ENCODE results near the gene MSI2. TPM values are rescaled to one million over a fixed set of nuclear protein-coding genes. Genes with fewer than 3 reads are reported as not detected.

Gene MSI2
- total and polyA plus RNA-seq, 4 donors: 9.4 to 64.0 (median 30.4) TPM

- Histone ChIP-seq H3K9ac (ENCODE audit: insufficient read depth in 1 of 2, low read length in 2 of 2) (no peak overlapping the region), H3K9me3 (ENCODE audit: control insufficient read depth in 4 of 4, insufficient read depth in 3 of 4, low read length in 3 of 4) (no peaks in the 10 kb centered on the region), H3K4me3 (no peak overlapping the region), H3K27ac (ENCODE audit: low read depth in 1 of 2, low read length in 1 of 2) (no peak overlapping the region), H3K4me1 (ENCODE audit: control insufficient read depth in 5 of 5, insufficient read depth in 5 of 5, low read length in 5 of 5) (peaks cover 0 to 13% (median 1%) of the 10 kb centered on the region in 5 donors), H3K27me3 (ENCODE audit: control insufficient read depth in 3 of 3, insufficient read depth in 3 of 3, low read length in 2 of 3) (no peaks in the 10 kb centered on the region), H3K36me3 (ENCODE audit: control insufficient read depth in 4 of 4, insufficient read depth in 4 of 4, low read length in 4 of 4) (peaks cover 0 to 4% (median 0%) of the 10 kb centered on the region in 4 donors)
- ATAC-seq (ENCODE audit: insufficient read depth, low FRiP score) (no peak), DNase-seq (no peak)
- TF ChIP-seq, protein P1, sequence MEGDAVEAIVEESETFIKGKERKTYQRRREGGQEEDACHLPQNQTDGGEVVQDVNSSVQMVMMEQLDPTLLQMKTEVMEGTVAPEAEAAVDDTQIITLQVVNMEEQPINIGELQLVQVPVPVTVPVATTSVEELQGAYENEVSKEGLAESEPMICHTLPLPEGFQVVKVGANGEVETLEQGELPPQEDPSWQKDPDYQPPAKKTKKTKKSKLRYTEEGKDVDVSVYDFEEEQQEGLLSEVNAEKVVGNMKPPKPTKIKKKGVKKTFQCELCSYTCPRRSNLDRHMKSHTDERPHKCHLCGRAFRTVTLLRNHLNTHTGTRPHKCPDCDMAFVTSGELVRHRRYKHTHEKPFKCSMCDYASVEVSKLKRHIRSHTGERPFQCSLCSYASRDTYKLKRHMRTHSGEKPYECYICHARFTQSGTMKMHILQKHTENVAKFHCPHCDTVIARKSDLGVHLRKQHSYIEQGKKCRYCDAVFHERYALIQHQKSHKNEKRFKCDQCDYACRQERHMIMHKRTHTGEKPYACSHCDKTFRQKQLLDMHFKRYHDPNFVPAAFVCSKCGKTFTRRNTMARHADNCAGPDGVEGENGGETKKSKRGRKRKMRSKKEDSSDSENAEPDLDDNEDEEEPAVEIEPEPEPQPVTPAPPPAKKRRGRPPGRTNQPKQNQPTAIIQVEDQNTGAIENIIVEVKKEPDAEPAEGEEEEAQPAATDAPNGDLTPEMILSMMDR (IDR thresholded peaks at IDR 0.05; ENCODE audit: control extremely low read depth, extremely low read depth): no peak
- WGBS, 2 donors: 90 to 96% methylated on average over 4 of the region's 4 CpGs
Measured at GRCh38 chr17:57672971-57673370, 416.6 kb downstream of the MSI2 start.

- WGBS, 2 donors: 94 to 98% methylated on average over 21 to 22 of the region's 22 CpGs
- ATAC-seq (ENCODE audit: insufficient read depth, low FRiP score) (no peak), DNase-seq (no peak)
- H3K4me3 ChIP-seq: no peak overlapping the region
- H3K9me3 ChIP-seq (ENCODE audit: control insufficient read depth in 4 of 4, insufficient read depth in 3 of 4, low read length in 3 of 4): no peaks in the 10 kb centered on the region
- no peaks in the 10 kb centered on the region for H3K27me3 ChIP-seq (ENCODE audit: control insufficient read depth in 3 of 3, insufficient read depth in 3 of 3, low read length in 2 of 3)
- H3K4me1 ChIP-seq (ENCODE audit: control insufficient read depth in 5 of 5, insufficient read depth in 5 of 5, low read length in 5 of 5): peaks cover 0 to 13% (median 1%) of the 10 kb centered on the region in 5 donors
- TF ChIP-seq, protein P1 (IDR thresholded peaks at IDR 0.05; ENCODE audit: control extremely low read depth, extremely low read depth): no peak
- no peak overlapping the region for H3K27ac ChIP-seq (ENCODE audit: low read depth in 1 of 2, low read length in 1 of 2)
- no peak overlapping the region for H3K9ac ChIP-seq (ENCODE audit: insufficient read depth in 1 of 2, low read length in 2 of 2)
- peaks cover 0 to 4% (median 1%) of the 10 kb centered on the region in 4 donors for H3K36me3 ChIP-seq (ENCODE audit: control insufficient read depth in 4 of 4, insufficient read depth in 4 of 4, low read length in 4 of 4)
Measured at GRCh38 chr17:57674894-57675293, 418.6 kb downstream of the MSI2 start.

GRCh38 chr17:57675427-57676387, 419.4 kb downstream of the MSI2 start:
- Histone ChIP-seq H3K27me3 (ENCODE audit: control insufficient read depth in 3 of 3, insufficient read depth in 3 of 3, low read length in 2 of 3) (no peaks in the 10 kb centered on the region), H3K36me3 (ENCODE audit: control insufficient read depth in 4 of 4, insufficient read depth in 4 of 4, low read length in 4 of 4) (peaks cover 0 to 4% (median 1%) of the 10 kb centered on the region in 4 donors), H3K9ac (ENCODE audit: insufficient read depth in 1 of 2, low read length in 2 of 2) (no peak overlapping the region), H3K27ac (ENCODE audit: low read depth in 1 of 2, low read length in 1 of 2) (no peak overlapping the region), H3K4me1 (ENCODE audit: control insufficient read depth in 5 of 5, insufficient read depth in 5 of 5, low read length in 5 of 5) (peaks cover 0 to 16% (median 5%) of the 10 kb centered on the region in 5 donors), H3K9me3 (ENCODE audit: control insufficient read depth in 4 of 4, insufficient read depth in 3 of 4, low read length in 3 of 4) (no peaks in the 10 kb centered on the region), H3K4me3 (no peak overlapping the region)
- WGBS, 2 donors: 97% methylated on average over 24 of the region's 24 CpGs
- no peak for DNase-seq
- ATAC-seq (ENCODE audit: insufficient read depth, low FRiP score): no peak
- TF ChIP-seq, protein P1 (IDR thresholded peaks at IDR 0.05; ENCODE audit: control extremely low read depth, extremely low read depth): no peak
